ENCODE data around the gene MSMB.

DNA sequence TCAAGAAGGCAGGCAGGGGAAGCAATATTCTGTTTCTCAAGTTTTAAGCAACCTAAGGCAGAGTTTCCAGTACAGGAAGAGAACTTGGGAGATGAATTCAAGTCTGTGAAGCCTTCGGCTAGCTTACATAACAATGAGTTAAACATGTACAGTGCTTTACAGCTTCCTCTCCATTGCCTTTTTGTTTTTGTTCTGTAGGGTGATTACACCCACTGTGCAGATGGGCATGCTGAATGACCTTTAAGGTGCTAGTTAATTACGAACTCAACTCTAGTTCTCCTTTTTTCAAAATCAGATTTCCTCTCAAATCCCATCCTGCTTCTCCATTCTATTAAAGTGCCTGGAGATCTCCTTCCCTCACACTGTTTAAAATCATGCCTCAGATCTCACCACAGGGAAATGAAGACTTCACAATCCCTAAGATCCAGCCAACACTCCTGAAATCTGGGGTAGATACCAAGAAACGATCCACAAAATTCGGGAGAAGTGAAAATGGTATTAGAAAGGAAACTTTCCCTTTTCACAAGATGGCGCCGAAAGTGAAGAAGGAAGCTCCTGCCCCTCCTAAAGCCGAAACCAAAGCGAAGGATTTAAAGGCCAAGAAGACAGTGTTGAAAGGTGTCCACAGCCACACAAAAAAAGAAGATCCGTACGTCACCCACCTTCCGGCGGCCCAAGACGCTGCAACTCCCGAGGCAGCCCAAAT is 16.8 kb upstream of the MSMB start:
- TF ChIP-seq, protein P1, sequence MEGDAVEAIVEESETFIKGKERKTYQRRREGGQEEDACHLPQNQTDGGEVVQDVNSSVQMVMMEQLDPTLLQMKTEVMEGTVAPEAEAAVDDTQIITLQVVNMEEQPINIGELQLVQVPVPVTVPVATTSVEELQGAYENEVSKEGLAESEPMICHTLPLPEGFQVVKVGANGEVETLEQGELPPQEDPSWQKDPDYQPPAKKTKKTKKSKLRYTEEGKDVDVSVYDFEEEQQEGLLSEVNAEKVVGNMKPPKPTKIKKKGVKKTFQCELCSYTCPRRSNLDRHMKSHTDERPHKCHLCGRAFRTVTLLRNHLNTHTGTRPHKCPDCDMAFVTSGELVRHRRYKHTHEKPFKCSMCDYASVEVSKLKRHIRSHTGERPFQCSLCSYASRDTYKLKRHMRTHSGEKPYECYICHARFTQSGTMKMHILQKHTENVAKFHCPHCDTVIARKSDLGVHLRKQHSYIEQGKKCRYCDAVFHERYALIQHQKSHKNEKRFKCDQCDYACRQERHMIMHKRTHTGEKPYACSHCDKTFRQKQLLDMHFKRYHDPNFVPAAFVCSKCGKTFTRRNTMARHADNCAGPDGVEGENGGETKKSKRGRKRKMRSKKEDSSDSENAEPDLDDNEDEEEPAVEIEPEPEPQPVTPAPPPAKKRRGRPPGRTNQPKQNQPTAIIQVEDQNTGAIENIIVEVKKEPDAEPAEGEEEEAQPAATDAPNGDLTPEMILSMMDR (IDR thresholded peaks at IDR 0.05; ENCODE audit: insufficient read depth, low read length, poor library complexity, severe bottlenecking): no peak
- TF ChIP-seq EZH2phosphoT487 (conservative IDR thresholded peaks at IDR 0.05; ENCODE audit: low read length): no peak

Measured in SU-DHL-6 (cell line).